Hepatocyte (in vitro differentiated cells): ENCODE results near the gene IL15RA. TPM values are rescaled to one million over a fixed set of nuclear protein-coding genes. Genes with fewer than 3 reads are reported as not detected.

Source experiments
- DNase-seq: peaks from one replicate; pipeline ENCODE4 v3.0.0-alpha.2; 2016; ENCODE audit warnings: low spot score
- H2AFZ ChIP-seq: fragments of 200-600 bp; sonication (generic); 2 replicates; pipeline ENCODE4 v1.6.0; 2016; ENCODE audit warnings: antibody characterized with exemption, mild to moderate bottlenecking
- H3K27ac ChIP-seq: fragments of 200-600 bp; sonication (generic); 2 replicates; pipeline ENCODE4 v1.5.1; 2016; ENCODE audit warnings: mild to moderate bottlenecking
- H3K27me3 ChIP-seq: fragments of 200-600 bp; sonication (generic); 2 replicates; pipeline ENCODE4 v1.6.1; 2016
- H3K36me3 ChIP-seq: fragments of 200-600 bp; sonication (generic); replicated peaks from 2 replicates; pipeline ENCODE4 v1.5.1; 2016; ENCODE audit warnings: low read depth; ENCODE audit not compliant: insufficient read depth
- H3K4me1 ChIP-seq: fragments of 200-600 bp; sonication (generic); 2 replicates; pipeline ENCODE4 v1.5.1; 2016; ENCODE audit warnings: mild to moderate bottlenecking, moderate library complexity; ENCODE audit not compliant: insufficient read depth
- H3K4me2 ChIP-seq: fragments of 200-600 bp; sonication (generic); 2 replicates; pipeline ENCODE4 v1.6.0; 2016
- H3K4me3 ChIP-seq: fragments of 200-600 bp; sonication (generic); 2 replicates; pipeline ENCODE4 v1.5.1; 2016; ENCODE audit warnings: mild to moderate bottlenecking
- H3K79me2 ChIP-seq: fragments of 200-600 bp; sonication (generic); 2 replicates; pipeline ENCODE4 v1.6.0; 2017; ENCODE audit warnings: mild to moderate bottlenecking
- H3K9me2 ChIP-seq: fragments of 200-600 bp; sonication (generic); replicated peaks from 2 replicates; pipeline ENCODE4 v1.6.0; 2017; ENCODE audit warnings: mild to moderate bottlenecking; ENCODE audit not compliant: insufficient read depth
- H3K9me3 ChIP-seq: fragments of 200-600 bp; sonication (generic); 2 replicates; pipeline ENCODE4 v1.5.1; 2016; ENCODE audit warnings: low read depth, mild to moderate bottlenecking
- H4K20me1 ChIP-seq: fragments of 200-600 bp; sonication (generic); 2 replicates; pipeline ENCODE4 v1.6.0; 2016; ENCODE audit warnings: mild to moderate bottlenecking; ENCODE audit not compliant: insufficient read depth, poor library complexity, severe bottlenecking
- CTCF ChIP-seq: fragments of 200-600 bp; sonication (generic); IDR thresholded peaks from 2 replicates; pipeline ENCODE4 v1.5.1; 2016; ENCODE audit warnings: antibody characterized with exemption, mild to moderate bottlenecking; ENCODE audit not compliant: poor library complexity
- EZH2 ChIP-seq: fragments of 200-600 bp; sonication (generic); IDR thresholded peaks from 2 replicates; pipeline ENCODE4 v1.6.1; 2016; ENCODE audit warnings: antibody characterized with exemption, mild to moderate bottlenecking, borderline replicate concordance
- EZH2phosphoT487 ChIP-seq: fragments of 200-600 bp; sonication (generic); IDR thresholded peaks from one replicate; pipeline ENCODE4 v1.6.1; 2018; ENCODE audit warnings: antibody characterized with exemption, mild to moderate bottlenecking, low read depth, moderate library complexity; ENCODE audit not compliant: unreplicated experiment, severe bottlenecking
- WGBS: methylation state at CpG from one replicate; pipeline ENCODE4 v1.1.6; 2016; ENCODE audit warnings: low lambda C conversion rate; ENCODE audit errors: missing lambda C conversion rate; 5-methylcytosine and 5-hydroxymethylcytosine counted together
- polyA plus RNA-seq: library from polyadenylated mRNA; unstranded; fragments of >200 nt; fragmentation: Nextera tagmentation; extraction: Ambion mirVana; gene quantifications from 2 replicates; pipeline ENCODE4 v1.2.1, GENCODE V29; 2016
- total RNA-seq: library from RNA; depleted of rRNA; stranded (reverse); fragments of >200 nt; gene quantifications from 2 replicates; pipeline ENCODE4 v1.2.3, GENCODE V29; 2014

Gene IL15RA
- total and polyA plus RNA-seq, 2 experiments from 2014 or later, result 2.4 to 3.8 TPM

GRCh38 chr10:6008497-6009142 is 31.3 kb upstream of the IL15RA start:
- no peak for DNase-seq
- H3K9me2 ChIP-seq, result no peaks in the 10 kb centered on the region
- H3K4me2 ChIP-seq, result peak overlapping the region; percentile 59
- H3K4me1 ChIP-seq, result no peaks in the 10 kb centered on the region
- no peak overlapping the region for H3K4me3 ChIP-seq
- no peaks in the 10 kb centered on the region for H3K36me3 ChIP-seq
- no peaks in the 10 kb centered on the region for H4K20me1 ChIP-seq
- no peaks in the 10 kb centered on the region for H3K79me2 ChIP-seq
- 85% methylated on average over 5 of the region's 5 CpGs for WGBS
- no peaks in the 10 kb centered on the region for H3K27me3 ChIP-seq
- peak overlapping the region; percentile 32 for H3K27ac ChIP-seq
- H2AFZ ChIP-seq, result no peak overlapping the region
- no peak for TF ChIP-seq CTCF
- TF ChIP-seq EZH2phosphoT487, result no peak
- TF ChIP-seq EZH2, result no peak
- H3K9me3 ChIP-seq, result no peaks in the 10 kb centered on the region

GRCh38 chr10:6006991-6007390 is 29.6 kb upstream of the IL15RA start:
- Histone ChIP-seq H3K9me2 (no peaks in the 10 kb centered on the region), H4K20me1 (no peaks in the 10 kb centered on the region), H2AFZ (no peak overlapping the region), H3K27ac (no peak overlapping the region), H3K27me3 (no peaks in the 10 kb centered on the region), H3K4me1 (no peaks in the 10 kb centered on the region), H3K4me3 (no peak overlapping the region), H3K79me2 (no peaks in the 10 kb centered on the region), H3K36me3 (no peaks in the 10 kb centered on the region), H3K9me3 (no peaks in the 10 kb centered on the region), H3K4me2 (no peak overlapping the region)
- DNase-seq, result no peak
- TF ChIP-seq CTCF (no peak), EZH2 (no peak), EZH2phosphoT487 (no peak)
- WGBS, result 29% methylated on average over 1 of the region's 1 CpG

- Histone ChIP-seq H3K79me2 (no peaks in the 10 kb centered on the region), H3K4me3 (no peak overlapping the region), H3K9me3 (no peaks in the 10 kb centered on the region), H4K20me1 (no peaks in the 10 kb centered on the region), H3K9me2 (no peaks in the 10 kb centered on the region), H2AFZ (no peak overlapping the region), H3K36me3 (no peaks in the 10 kb centered on the region), H3K27ac (no peak overlapping the region), H3K27me3 (no peaks in the 10 kb centered on the region), H3K4me2 (no peak overlapping the region), H3K4me1 (no peaks in the 10 kb centered on the region)
- 74% methylated on average over 3 of the region's 3 CpGs for WGBS
- no peak for TF ChIP-seq EZH2
- TF ChIP-seq EZH2phosphoT487, result no peak
- TF ChIP-seq CTCF, result no peak
- DNase-seq, result no peak
Measured at GRCh38 chr10:6006546-6006945, 29.2 kb upstream of the IL15RA start.
